ENCODE measurements around the gene ZNF407.

DNA sequence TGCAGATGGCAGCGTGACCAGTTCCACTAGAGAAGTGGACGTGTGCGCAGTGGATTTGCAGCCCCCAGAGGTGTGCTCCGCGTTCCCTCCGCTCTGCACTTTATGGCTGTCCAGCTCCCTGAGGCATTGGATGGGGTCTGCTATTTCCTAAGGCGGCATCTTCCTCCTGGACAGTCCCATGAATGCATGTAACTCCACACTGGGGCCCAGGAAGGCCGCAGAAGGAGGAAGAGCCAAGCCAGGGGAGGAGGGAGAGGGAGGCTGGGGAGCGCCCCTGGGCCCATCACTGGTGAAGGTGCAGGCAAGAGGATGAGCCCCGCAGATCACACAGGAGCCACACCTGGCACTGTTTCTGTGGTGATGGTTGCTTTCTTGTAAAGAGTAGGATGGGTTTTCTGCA lies 512.1 kb downstream of the ZNF407 start:
- TF ChIP-seq, protein P1, sequence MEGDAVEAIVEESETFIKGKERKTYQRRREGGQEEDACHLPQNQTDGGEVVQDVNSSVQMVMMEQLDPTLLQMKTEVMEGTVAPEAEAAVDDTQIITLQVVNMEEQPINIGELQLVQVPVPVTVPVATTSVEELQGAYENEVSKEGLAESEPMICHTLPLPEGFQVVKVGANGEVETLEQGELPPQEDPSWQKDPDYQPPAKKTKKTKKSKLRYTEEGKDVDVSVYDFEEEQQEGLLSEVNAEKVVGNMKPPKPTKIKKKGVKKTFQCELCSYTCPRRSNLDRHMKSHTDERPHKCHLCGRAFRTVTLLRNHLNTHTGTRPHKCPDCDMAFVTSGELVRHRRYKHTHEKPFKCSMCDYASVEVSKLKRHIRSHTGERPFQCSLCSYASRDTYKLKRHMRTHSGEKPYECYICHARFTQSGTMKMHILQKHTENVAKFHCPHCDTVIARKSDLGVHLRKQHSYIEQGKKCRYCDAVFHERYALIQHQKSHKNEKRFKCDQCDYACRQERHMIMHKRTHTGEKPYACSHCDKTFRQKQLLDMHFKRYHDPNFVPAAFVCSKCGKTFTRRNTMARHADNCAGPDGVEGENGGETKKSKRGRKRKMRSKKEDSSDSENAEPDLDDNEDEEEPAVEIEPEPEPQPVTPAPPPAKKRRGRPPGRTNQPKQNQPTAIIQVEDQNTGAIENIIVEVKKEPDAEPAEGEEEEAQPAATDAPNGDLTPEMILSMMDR (IDR thresholded peaks at IDR 0.05), result no peak
- no peak for TF ChIP-seq POLR2A (IDR thresholded peaks at IDR 0.05)

All from adrenal gland (tissue), 5 donors.